GM12878 (cell line): ENCODE data around the gene ANO10. TPM values are rescaled to one million over a fixed set of nuclear protein-coding genes. Genes with fewer than 3 reads are reported as not detected.
"Not testable (repeated sequence)": the region's sequence is repeated elsewhere in the genome, so short reads cannot be mapped to it uniquely, and the experiment has no call there.

Source experiments
- ATAC-seq: fragments of 200-7000 bp; cut with Tn5 transposase; 3 replicates; pipeline ENCODE4 v1.9.1; 2020; ENCODE audit warnings: mild to moderate bottlenecking, moderate library complexity
- BruUV-seq: library from RNA; stranded (reverse); fragments of 400-500 nt; replicated peaks from 2 replicates; lab custom pipeline; 2021; lab: Mats Ljungman, UMichigan
- CTCF ChIA-PET: fragments of 300-600 bp; sonication (Branson Sonifier 250); formaldehyde crosslinking; extraction: SDS; loops from one replicate; lab custom pipeline; 2021; ENCODE audit warnings: inconsistent platforms; lab: Yijun Ruan, JAX
- POLR2A ChIA-PET: fragments of 350-600 bp; formaldehyde crosslinking; extraction: SDS; loops from one replicate; lab custom pipeline; 2021; ENCODE audit warnings: inconsistent platforms; lab: Charles Lee
- RAD21 ChIA-PET: fragments of 300-600 bp; sonication (Branson Sonifier 250); formaldehyde crosslinking; loops from one replicate; lab custom pipeline; 2023; ENCODE audit warnings: antibody characterized with exemption; ENCODE audit not compliant: unreplicated experiment; lab: Charles Lee
- SMC1A ChIA-PET: fragments of 300-600 bp; sonication (Branson Sonifier 250); formaldehyde crosslinking; loops from one replicate; lab custom pipeline; 2023; ENCODE audit not compliant: unreplicated experiment, uncharacterized antibody; lab: Charles Lee
- DNase-seq: peaks from one replicate; pipeline ENCODE4 v3.0.0-alpha.2; 2011; ENCODE audit warnings: low read depth, low spot score
- FAIRE-seq: peaks from 3 replicates; lab custom pipeline; 2011; peaks lifted over from hg19 to GRCh38; lab: Jason Lieb, UNC
- H2AFZ ChIP-seq: 2 replicates; pipeline ENCODE4 v1.6.0; 2011; ENCODE audit warnings: low read depth, low read length, control low read depth; ENCODE audit not compliant: control insufficient read depth
- H3K27ac ChIP-seq: 2 replicates; pipeline ENCODE4 v1.5.1; 2011; ENCODE audit warnings: control low read depth; ENCODE audit not compliant: control insufficient read depth, insufficient read depth
- H3K27me3 ChIP-seq, 2 experiments: replicated peaks in 1 of 2; 2 replicates each; pipeline versions ENCODE4 v1.6.0 to v1.6.1; 2011; ENCODE audit warnings: low read length in 1 of 2; ENCODE audit not compliant: control insufficient read depth in 2 of 2, insufficient read depth in 2 of 2
- H3K36me3 ChIP-seq, 2 experiments: 2 replicates each; pipeline ENCODE4 v1.5.1; 2011; ENCODE audit warnings: low read length in 1 of 2; ENCODE audit not compliant: control insufficient read depth in 2 of 2, insufficient read depth in 2 of 2
- H3K4me1 ChIP-seq: 2 replicates; pipeline ENCODE4 v1.6.1; 2011; ENCODE audit warnings: mild to moderate bottlenecking, low read length, moderate library complexity, mixed read lengths; ENCODE audit not compliant: control insufficient read depth, insufficient read depth
- H3K4me2 ChIP-seq: 2 replicates; pipeline ENCODE4 v1.6.0; 2011; ENCODE audit warnings: control low read depth; ENCODE audit not compliant: control insufficient read depth, insufficient read depth
- H3K4me3 ChIP-seq: fragments of 200-600 bp; sonication (generic); 2 replicates; pipeline ENCODE4 v1.5.1; 2016
- H3K79me2 ChIP-seq: 2 replicates; pipeline ENCODE4 v1.6.0; 2011; ENCODE audit warnings: low read length; ENCODE audit not compliant: control insufficient read depth, insufficient read depth
- H3K9ac ChIP-seq: 2 replicates; pipeline ENCODE4 v1.8.0; 2011; ENCODE audit warnings: low read length, control low read depth, mixed read lengths; ENCODE audit not compliant: control insufficient read depth, insufficient read depth
- H3K9me3 ChIP-seq: replicated peaks from 3 replicates; pipeline ENCODE4 v1.5.1; 2011; ENCODE audit warnings: mild to moderate bottlenecking, low read length; ENCODE audit not compliant: control insufficient read depth, insufficient read depth
- H4K20me1 ChIP-seq: 2 replicates; pipeline ENCODE4 v1.6.0; 2011; ENCODE audit not compliant: control insufficient read depth, insufficient read depth
- IRF3 ChIP-seq: fragments of 450-650 bp; IDR thresholded peaks from 2 replicates; pipeline ENCODE4 v1.6.1; 2014; ENCODE audit warnings: mild to moderate bottlenecking
- PML ChIP-seq: IDR thresholded peaks from 2 replicates; pipeline ENCODE4 v1.6.1; 2012; ENCODE audit warnings: low read length, inconsistent platforms
- RAD51 ChIP-seq: fragments of 450-650 bp; IDR thresholded peaks from 2 replicates; pipeline ENCODE4 v1.6.1; 2016; ENCODE audit warnings: moderate library complexity, mild to moderate bottlenecking, inconsistent platforms
- RFX5 ChIP-seq: IDR thresholded peaks from 2 replicates; pipeline ENCODE4 v1.6.1; 2011; ENCODE audit warnings: low read depth, low read length, improper control_type of control experiment
- STAT1 ChIP-seq: fragments of 450-650 bp; conservative IDR thresholded peaks from 2 replicates; pipeline ENCODE4 v1.6.1; 2014; ENCODE audit warnings: antibody characterized with exemption, mild to moderate bottlenecking
- WGBS: methylation state at CpG from one replicate; pipeline ENCODE4 v1.1.6; 2016; ENCODE audit warnings: low lambda C conversion rate; ENCODE audit not compliant: insufficient replicate concordance, insufficient coverage; ENCODE audit errors: missing lambda C conversion rate; 5-methylcytosine and 5-hydroxymethylcytosine counted together
- in situ Hi-C: fragments of 300-500 bp; cut with MboI; formaldehyde crosslinking; loops from 9 replicates; pipeline ENCODE4 v1.14.3; 2018; ENCODE audit warnings: mixed read lengths
- intact Hi-C: fragments of 100-400 bp; cut with micrococcal nuclease; formaldehyde crosslinking; loops from one replicate; pipeline ENCODE4 v1.14.2; 2022; ENCODE audit not compliant: unreplicated experiment
- polyA plus RNA-seq, 11 experiments: library from polyadenylated mRNA; depleted of rRNA in 4 of 11; unstranded in 6 of 11; stranded (reverse) in 5 of 11; fragments of >200 nt; fragmentation: Nextera tagmentation in 4 of 11; fragmentation: Illumina TruSeq in 1 of 11; extraction: Ambion mirVana in 4 of 11; extraction: Trizol in 1 of 11; gene quantifications; 1 replicate in 1 of 11; 2 replicates in 10 of 11; pipeline versions ENCODE4 v1.2.1 to v1.2.3, GENCODE V29; 2011 to 2016; ENCODE audit warnings: inconsistent platforms in 2 of 11, missing spikeins in 2 of 11, low read depth in 1 of 11
- total RNA-seq, 4 experiments: library from RNA; depleted of rRNA in 3 of 4; stranded (reverse); fragments of >200 nt in 3 of 4; fragmentation: Illumina TruSeq in 1 of 4; extraction: Trizol in 1 of 4; gene quantifications; 2 replicates each; pipeline versions ENCODE4 v1.2.1 to v1.2.3, GENCODE V29; 2013 to 2021

Gene ANO10
- total and polyA plus RNA-seq, 10 of the 15 experiments (the other 5 are each of a cell fraction or from before 2014, with no cell fraction given) = 0.29 to 21.9 (median 1.6) TPM

GRCh38 chr3:43496740-43497375, 125.0 kb downstream of the ANO10 start (continued):
- TF ChIP-seq STAT1 (no peak), PML (no peak), IRF3 (no peak), RFX5 (no peak), RAD51 (no peak)

- POLR2A ChIA-PET, H3K36me3 ChIP-seq, ATAC-seq, H3K9ac ChIP-seq, H3K9me3 ChIP-seq, in situ Hi-C loops, H3K4me2 ChIP-seq, intact Hi-C loops, H3K79me2 ChIP-seq, DNase-seq, H2AFZ ChIP-seq, H3K4me1 ChIP-seq, H4K20me1 ChIP-seq, RAD21 ChIA-PET, H3K4me3 ChIP-seq, H3K27ac ChIP-seq, FAIRE-seq, BruUV-seq, H3K27me3 ChIP-seq: not testable (repeated sequence)
- ChIA-PET SMC1A (interaction anchor here (1.0 kb wide), 1 partner anchor 340 kb away, joined by 3 read pairs; no protein-coding TSS in a partner anchor), CTCF (interaction anchor here (2.1 kb wide), 1 partner anchor 10 kb away, joined by 8 read pairs; no protein-coding TSS in a partner anchor)
- 91% methylated on average over 4 of the region's 4 CpGs for WGBS
Measured at GRCh38 chr3:43492932-43493331, 128.9 kb downstream of the ANO10 start.
